NOMO-1 treated with DMSO at 0.1 percent for 48 hours (cell line): ENCODE measurements around the gene MTIF3.
"Not testable (repeated sequence)": the region's sequence is repeated elsewhere in the genome, so short reads cannot be mapped to it uniquely, and the experiment has no call there.

Experiments
- DNase-seq: peaks from one replicate; lab custom pipeline; 2025; ENCODE audit not compliant: unreplicated experiment; lab: John Stamatoyannopoulos, UW

Gene MTIF3

DNA sequence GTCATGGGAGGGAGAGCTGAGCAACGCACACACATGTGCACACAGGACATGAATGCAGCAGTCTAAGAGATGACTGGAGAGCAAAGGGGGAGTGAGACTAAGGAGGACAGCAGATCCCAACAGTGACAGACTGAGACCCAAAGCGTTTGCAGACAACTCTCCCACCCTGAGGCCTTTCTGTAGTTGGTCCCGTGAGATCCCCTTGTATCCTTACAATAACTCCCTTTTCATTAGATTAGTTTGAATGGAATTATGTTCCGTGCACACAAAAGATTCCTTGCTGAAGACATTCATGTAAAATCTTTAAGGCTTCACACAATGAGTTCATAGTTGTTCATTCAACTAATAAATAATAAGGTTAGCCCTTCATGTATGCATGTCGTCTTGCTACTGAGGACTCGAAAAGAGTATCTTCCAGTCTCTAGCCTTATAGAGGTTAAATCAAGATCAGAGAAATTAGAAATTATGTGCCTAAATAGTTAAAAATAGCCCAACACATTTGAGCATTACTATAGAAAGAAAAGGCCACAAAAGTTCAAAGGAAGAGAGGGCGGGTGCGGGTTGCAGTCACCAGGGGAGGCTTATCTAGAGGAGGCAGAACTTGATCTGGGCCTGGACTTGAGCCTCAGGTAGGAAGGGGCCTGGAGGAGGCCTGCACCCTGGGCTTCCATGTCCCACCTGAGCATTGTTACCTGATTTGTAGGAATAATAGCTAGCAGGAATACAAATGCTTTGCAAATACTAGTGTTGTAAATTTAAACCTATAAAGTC lies 29.1 kb downstream of the MTIF3 start:
- DNase-seq, result no peak

DNA sequence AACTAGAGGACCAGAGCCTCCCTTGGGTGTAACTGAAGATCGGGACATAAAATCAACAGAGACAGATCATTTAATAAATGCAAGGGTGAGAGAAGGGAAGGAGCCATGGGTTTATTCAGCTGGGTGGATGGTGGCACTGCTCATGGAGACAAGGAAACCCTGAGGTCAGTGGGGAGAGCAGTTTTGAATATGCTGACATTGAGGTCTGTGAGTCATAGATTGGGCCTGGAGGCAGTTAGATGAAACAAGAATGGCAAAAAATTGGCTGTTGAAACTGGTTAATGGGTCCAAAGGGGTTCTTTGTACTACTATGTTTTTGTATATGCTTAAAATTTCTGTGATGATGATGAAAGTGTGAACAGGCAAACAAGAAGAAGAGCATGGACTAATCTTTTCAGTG lies 31.0 kb downstream of the MTIF3 start:
- DNase-seq, result no peak

DNA sequence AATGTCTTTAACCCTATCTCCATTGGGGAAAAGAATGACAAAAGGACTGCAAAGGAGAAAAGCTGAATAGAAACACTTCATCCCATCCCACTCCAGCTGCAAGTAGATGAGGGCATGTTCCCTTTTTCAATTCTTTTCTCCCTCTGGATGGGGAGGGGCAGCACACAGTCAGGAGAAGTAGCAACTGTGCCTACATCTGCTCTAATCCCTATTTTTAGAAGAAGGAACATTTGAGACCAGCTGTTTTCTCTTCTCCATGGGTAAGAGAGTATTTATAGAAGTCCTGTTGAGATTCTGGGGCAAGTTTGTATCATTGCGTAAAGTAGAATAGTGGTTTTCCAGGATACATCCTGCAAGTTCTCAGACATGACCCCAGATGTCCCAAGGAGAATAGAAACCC lies 35.2 kb downstream of the MTIF3 start:
- no peak for DNase-seq

DNA sequence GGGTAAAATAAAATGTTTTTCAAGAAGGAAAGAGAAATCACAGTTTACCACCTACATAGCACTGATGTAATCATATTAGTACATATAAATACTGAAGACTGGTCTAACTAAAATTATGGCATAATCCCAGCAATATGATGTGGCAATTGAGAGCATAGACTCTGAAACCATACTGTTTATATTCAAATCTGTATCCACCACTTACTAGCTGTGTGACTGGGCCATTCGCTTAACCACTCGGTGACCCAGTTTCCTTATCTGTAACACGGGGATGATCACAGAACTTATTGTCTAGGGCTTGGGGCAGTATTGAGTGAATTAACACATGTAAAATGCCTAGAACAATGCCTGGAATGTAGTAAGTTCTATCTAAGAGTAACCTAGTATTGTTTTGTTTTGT lies 39.0 kb downstream of the MTIF3 start:
- no peak for DNase-seq

DNA sequence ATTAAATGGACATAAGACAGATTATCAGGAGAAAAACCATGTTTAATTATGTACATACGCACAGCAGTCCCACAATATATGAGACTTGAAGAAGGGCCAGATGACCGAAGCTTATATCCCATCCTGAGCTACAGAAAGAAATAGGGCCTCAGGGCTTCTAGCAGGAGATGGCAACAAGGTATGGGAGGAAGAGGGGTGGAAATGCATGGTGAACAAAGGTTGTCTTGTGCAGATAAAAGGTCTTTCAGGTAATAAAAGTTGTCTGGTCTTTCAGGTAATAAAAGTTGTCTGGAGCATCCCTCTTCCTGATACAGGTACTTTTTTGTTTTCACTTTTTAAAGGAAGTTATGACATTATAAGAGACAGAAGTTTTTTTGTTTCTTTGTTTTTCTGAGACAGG lies 41.4 kb downstream of the MTIF3 start:
- DNase-seq, result no peak

DNA sequence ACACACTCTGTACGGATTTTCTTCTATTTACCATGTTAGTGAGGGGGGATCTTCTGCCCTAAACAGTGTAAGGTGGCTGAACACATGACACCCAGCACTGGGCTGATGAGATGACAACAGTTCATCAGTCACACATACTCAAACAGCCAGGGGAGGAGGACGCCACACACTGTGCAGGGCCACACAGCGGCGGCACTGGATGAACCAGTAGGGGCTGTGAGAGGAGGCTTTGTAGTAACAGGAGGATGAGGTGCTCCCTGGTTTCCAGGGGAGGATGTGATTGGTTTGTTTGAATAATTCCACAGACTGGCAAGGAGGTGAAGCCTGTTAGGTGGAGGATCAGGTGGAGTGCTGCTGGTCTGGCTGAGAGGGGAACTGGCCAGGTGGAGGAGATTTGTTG lies 42.3 kb downstream of the MTIF3 start:
- no peak for DNase-seq

DNA sequence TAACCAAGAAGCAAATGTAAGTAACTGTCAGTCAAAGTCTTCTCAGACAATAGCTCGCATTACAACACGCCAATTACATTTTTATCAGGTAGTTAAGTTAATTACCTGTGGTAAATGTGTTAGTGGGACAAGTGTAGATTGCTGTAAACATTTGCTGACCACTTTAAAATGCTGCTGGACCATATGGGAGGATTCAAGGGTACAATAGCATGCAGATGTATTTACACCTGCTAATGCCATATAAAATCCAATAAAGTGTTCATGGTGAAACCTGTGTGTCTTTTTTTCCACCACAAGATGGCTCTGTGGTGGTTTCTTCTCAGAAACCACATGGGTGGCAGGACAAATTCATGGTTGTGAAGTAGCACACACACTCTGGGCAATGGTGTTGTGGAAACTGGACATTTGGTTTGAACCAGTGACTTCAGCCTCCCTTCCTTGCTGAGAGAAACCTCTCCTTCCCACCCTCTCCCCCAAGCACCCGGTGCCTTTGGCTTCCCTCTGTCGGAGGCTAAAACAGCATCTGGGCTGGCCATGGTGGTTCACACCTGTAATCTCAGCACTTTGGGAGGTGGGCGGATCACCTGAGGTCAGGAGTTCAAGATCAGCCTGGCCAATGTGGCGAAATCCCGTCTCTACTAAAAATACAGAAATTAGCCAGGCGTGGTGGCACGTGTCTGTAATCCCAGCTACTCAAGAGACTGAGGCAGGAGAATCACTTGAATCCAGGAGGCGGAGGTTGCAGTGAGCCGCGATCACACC lies 44.0 kb downstream of the MTIF3 start:
- peak; percentile 60 for DNase-seq

DNA sequence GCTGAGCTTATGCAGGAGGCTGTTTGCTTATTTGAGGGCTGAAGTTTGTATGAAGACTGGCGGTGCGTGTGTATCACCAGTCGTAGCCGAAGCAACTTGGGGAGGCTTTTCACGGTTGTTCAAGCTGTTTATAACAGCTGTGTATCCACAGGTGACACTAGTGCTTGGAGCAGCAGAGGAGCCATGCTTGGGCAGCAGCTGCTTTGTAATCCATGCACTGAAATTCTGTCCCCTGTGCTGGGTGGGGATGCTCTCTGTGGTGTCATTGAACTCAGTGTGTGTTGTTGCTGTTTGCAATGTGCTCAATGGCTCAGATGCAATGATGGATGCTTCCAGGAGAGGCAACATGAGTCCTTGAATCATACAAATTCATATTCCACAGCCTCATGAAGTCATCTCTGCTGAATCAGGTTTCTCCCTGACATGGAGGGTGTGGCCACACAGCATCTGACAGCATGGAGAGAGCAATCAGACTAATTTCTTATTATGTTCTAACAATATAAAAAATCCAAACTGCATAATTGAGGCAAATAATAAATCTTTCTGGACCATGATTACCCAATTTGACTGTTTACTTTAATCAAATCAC lies 44.7 kb downstream of the MTIF3 start:
- no peak for DNase-seq

DNA sequence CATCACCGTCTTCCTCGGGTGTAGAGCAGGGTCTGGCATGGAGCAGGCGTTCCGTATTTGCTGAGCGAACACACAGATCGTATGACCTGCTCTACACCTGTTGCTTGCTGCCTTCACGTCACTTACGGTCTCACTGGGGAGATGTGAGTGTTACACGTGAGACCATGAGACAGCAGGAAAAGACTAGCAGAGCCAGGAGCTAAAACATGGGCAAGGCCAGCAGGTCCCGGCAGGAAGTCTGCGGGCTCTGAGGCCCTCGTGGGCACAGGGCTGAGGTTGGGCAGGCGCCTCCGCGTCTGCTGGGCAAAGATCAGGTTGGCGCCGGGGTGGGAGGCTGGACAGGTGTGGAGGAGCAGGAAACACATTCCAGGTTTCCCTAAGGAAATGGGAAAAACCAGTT lies 45.7 kb downstream of the MTIF3 start:
- no peak for DNase-seq

DNA sequence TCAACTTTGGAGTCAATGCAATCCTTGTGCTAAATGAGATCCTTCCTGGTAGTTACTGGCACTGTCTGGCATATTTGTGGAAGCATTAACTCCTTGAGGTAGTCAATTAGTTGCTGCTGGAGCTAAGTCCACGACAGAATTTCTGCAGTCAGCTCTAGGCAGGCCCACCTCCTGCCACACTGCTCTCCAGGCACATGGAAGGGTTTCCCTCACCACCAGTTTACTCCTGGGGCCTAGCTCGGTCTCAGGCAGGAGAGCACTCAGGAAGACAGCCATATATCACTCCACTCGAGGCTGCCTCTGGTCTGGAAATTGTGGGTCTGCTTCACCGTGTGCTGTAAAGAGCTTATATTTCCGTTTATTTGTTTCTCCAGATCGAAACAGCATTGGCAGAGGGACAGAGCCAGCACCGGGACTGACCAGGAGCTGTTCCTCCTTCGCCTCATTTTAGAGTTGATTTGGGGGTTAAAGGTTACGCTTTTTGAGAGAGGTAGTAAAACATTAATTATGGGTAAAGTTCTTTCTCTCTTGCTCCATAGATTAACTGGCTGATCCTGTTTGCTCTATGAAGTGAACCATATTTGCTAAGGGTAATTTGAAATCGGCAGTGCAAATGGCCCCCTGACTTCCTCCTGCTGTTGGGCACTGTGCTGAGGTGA lies 46.5 kb downstream of the MTIF3 start:
- DNase-seq, result no peak

DNA sequence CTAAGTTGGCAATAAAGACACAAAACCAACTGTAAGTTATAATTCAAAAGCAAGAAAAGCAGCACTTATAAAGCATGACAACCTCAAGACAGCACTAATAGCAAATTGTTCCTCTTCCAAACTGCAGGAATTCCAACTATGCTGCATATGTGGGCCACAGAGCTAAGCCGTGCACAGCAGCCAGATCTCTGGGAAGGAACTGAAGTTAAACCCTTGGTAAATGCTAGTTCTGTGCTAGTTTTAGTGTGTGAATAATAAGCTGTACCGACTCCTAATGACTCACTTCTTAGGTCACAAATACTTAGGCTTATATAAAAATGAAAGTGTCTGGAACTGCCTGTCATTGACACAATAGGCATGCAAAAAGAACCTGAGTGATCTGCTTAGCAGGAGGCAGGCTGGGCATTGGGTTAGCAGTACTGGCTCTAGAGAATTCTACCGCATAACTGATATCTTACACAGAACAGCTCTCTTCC lies 47.1 kb downstream of the MTIF3 start:
- DNase-seq, result no peak

DNA sequence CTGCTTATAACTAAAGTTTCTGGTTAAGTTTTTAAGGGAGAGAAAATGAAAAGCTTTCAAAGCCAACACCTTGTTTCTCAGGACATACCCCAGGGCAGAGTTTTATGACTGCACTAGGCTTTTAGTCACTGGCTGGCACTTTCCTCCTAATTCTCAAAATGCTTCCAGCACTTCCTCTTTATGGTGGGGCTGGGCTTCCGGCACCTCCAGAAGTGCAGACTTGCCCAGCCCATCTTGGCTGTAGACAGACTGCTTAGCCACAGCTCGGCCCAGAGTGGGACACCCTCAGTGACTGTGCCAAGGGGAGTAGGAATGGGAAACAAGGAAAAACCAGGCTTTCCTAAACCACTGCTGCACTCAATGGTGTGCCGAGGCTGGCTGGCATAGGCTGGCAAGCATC lies 49.2 kb downstream of the MTIF3 start:
- DNase-seq, result peak; percentile 85

DNA sequence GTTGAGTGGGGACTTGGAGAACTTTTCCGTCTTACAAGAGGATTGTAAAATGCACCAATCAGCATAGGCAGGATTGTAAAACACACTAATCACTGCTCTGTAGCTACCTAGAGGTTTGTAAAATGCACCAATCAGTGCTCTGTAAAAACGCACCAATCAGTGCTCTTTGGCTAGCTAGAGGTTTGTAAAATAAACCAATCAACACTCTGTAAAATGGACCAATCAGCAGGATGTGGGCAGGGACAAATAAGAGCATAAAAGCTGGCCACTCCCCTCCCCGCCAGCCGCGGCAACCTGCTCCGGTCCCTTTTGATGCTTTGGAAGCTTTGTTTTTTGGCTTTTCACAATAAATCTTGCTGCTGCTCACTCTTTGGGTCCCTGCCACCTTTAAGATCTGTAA lies 50.0 kb downstream of the MTIF3 start:
- DNase-seq, result not testable (repeated sequence)

DNA sequence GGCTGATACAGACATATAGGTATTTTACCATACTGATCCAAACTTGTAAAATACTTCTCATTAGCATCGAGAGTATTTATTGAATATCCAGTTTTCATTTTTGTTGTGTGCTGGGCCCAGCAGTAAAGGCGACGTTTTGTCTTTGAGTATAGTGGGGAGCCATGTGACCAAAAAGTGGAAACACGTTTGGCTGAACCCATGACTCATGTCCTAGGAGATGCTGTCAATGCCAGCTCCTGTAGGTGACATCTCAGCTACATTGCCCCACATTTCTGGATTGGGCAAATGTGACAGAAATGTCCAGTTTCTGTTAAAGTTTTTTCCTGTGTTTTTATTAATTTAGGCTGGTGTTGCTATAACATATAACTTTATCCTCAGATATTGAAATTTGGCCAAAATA lies 52.0 kb downstream of the MTIF3 start:
- no peak for DNase-seq

DNA sequence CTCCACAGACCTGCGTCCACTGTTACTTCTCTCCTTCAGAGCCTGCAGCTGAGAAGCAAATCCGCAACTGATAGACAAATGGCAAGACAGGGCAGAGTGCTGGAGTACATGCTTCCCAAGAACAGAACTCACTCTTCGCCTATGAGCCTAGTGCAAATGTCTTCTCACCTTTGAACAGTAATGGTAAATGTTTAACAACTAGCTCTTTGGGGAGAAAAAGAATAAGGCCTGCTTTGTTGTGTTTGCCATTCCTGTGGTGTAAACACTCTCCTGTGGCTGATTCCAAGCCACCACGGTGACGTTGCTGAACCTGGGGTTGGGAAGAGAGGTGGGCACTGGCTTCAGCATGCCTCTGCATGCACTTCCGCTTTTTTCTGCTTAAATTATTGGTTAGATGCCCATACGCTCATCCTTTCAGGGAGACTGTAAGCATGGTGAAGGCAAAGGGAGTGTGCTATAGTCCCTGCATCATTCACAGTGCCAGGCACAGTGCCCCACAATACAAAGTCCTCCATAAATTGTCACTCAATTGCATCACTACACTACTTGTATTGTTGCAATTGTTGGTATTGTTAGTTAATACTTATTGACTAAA lies 54.0 kb downstream of the MTIF3 start:
- DNase-seq, result no peak

DNA sequence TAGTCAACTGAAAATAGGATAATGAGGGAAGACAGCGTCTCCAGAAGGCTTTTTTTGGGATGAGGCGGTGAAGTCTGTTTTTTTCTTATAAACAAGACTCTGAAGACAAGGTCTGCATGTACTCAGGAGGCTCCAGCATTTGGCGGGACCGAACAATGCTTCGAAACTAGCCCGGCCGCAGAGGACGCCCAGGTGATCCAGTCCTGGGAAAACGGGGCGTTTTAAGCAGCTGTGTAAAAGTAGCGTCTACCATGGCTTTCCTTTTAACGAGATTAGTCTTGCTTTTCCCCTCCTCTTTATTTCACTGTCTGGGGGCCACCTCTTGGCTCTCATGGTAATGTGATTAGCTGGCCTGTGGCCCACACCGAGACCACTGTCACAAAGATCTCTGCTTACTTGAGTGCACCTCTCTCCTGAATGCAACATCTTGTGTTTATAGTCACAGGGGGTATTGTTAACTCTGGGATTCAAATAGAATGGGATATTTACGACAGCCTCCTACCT lies 55.3 kb downstream of the MTIF3 start:
- no peak for DNase-seq

DNA sequence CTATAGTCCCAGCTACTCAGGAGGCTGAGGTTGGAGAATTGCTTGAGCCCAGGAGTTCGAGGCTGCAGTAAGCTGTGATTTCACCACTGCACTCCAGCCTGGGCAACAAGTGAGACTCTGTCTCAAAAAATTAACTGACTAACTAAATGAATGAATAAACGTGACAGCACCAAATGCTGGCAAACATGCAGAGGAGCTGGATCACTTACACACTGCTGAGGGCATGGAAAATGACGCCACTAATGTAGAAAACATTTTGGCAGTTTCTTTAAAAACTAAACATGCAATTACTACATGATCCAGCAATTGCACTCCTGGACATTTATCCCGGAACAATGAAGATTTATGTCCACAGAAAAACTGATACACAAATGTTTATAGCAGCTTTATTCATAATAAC lies 57.3 kb downstream of the MTIF3 start:
- no peak for DNase-seq

DNA sequence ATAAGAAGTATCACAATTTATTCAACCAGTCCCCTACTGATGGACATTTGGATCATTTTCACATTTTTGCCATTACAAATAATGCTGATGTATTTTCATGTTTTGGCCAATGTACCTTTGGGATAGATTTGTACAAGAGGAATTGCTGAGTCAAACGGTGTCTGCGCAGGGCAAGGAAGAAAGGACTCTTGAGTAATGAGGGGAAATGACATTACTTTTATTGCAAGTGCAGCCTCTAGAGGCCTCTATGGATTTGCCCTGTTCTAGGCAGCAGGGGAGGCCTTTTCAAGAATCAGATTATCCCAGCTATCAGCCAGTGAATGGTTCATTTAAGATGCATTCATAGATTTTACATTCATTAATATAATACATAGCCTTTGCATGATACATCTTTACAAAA lies 58.9 kb downstream of the MTIF3 start:
- peak; percentile 53 for DNase-seq

DNA sequence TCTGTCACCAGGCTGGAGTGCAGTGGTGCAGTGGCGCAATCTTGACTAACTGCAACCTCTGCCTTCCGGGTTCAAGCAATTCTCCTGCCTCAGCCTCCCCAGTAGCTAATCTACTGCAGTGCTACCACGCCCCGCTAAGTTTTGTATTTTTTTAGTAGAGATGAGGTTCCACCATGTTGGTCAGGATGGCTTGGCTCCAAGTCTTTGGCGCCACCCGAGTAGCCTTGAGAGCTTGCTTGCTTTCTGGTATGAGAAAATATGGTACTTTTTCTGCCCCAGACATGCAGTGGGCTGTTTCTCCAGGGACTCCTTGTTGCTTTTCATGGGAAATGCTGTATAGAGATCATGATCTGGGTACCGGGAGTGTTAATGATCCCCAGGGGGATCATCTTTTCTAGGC lies 60.5 kb downstream of the MTIF3 start:
- no peak for DNase-seq

DNA sequence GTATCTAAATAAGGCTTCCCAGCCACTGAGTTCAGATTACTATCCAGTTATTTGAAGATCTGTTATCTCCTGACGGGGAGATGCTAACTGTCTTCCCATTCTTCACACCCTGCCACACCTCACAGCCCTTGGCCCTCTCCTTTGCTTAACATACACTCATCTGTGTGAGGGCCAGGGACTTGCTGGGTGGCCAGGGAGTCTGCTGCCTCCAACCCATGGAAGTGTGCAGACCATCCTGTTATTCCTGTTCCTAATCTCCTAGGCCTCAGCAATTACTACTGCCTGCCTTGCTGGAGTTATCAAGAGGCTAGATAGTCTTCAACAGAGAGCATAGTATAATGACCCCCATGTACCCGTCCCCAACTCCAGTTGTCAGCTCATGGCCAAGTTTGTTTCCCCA lies 62.1 kb downstream of the MTIF3 start:
- DNase-seq, result no peak
